ENCODE data around the gene ATP6V1E1. TPM values are rescaled to one million over a fixed set of nuclear protein-coding genes. Genes with fewer than 3 reads are reported as not detected.

ATP6V1E1 gene
- total RNA-seq, 3 donors from 2014 or later, result 111 to 163 (median 117) TPM

GRCh38 chr22:17627961-17628405 is 566 bp downstream of the ATP6V1E1 start:
- no peak for TF ChIP-seq POLR2A (IDR thresholded peaks at IDR 0.05)
- TF ChIP-seq CTCF (IDR thresholded peaks at IDR 0.05), result no peak
- TF ChIP-seq POLR2AphosphoS5 (IDR thresholded peaks at IDR 0.05), result no peak
- DNase-seq (ENCODE audit: low spot score in 2 of 2), result peak in 1 of 2 donors; percentile 20
- Histone ChIP-seq H3K4me1 (peaks cover 0 to 12% of the 10 kb centered on the region in 2 donors), H3K9me3 (no peaks in the 10 kb centered on the region), H3K27me3 (no peaks in the 10 kb centered on the region), H3K36me3 (no peaks in the 10 kb centered on the region), H3K27ac (peak overlapping the region; percentile 92 to 95), H3K4me3 (peak overlapping the region; percentile 88 to 100 (median 95))
- intact Hi-C loops (cut with DNase I; ENCODE audit: low total_unique reads), result no loop called here

- H3K27ac ChIP-seq, result no peak overlapping the region
- no peaks in the 10 kb centered on the region for H3K4me1 ChIP-seq
- H3K9me3 ChIP-seq, result no peaks in the 10 kb centered on the region
- no peak overlapping the region for H3K4me3 ChIP-seq
- no peak for DNase-seq (ENCODE audit: low spot score in 2 of 2)
- TF ChIP-seq CTCF (IDR thresholded peaks at IDR 0.05) (no peak), POLR2AphosphoS5 (IDR thresholded peaks at IDR 0.05) (no peak), POLR2A (IDR thresholded peaks at IDR 0.05) (no peak)
- H3K36me3 ChIP-seq, result peaks cover 7% of the 10 kb centered on the region
- intact Hi-C loops (cut with DNase I; ENCODE audit: low total_unique reads), result no loop called here
- H3K27me3 ChIP-seq, result no peaks in the 10 kb centered on the region
Measured at GRCh38 chr22:17613280-17613679, 15.3 kb downstream of the ATP6V1E1 start.

GRCh38 chr22:17612057-17612456 is 16.5 kb downstream of the ATP6V1E1 start:
- DNase-seq (ENCODE audit: low spot score in 2 of 2), result no peak
- Histone ChIP-seq H3K27me3 (no peaks in the 10 kb centered on the region), H3K4me3 (no peak overlapping the region), H3K36me3 (peaks cover 7% of the 10 kb centered on the region), H3K9me3 (no peaks in the 10 kb centered on the region), H3K27ac (no peak overlapping the region), H3K4me1 (no peaks in the 10 kb centered on the region)
- intact Hi-C loops (cut with DNase I; ENCODE audit: low total_unique reads), result no loop called here
- no peak for TF ChIP-seq CTCF (IDR thresholded peaks at IDR 0.05)
- TF ChIP-seq POLR2A (IDR thresholded peaks at IDR 0.05), result no peak
- TF ChIP-seq POLR2AphosphoS5 (IDR thresholded peaks at IDR 0.05), result no peak

GRCh38 chr22:17607891-17608521 is 20.5 kb downstream of the ATP6V1E1 start:
- no peak overlapping the region for H3K4me3 ChIP-seq
- TF ChIP-seq POLR2AphosphoS5 (IDR thresholded peaks at IDR 0.05) (no peak), POLR2A (IDR thresholded peaks at IDR 0.05) (no peak), CTCF (IDR thresholded peaks at IDR 0.05) (no peak)
- intact Hi-C loops (cut with DNase I; ENCODE audit: low total_unique reads), result no loop called here

GRCh38 chr22:17606496-17606895 is 22.1 kb downstream of the ATP6V1E1 start:
- Histone ChIP-seq H3K36me3 (no peaks in the 10 kb centered on the region), H3K4me1 (no peaks in the 10 kb centered on the region), H3K27ac (no peak overlapping the region), H3K4me3 (no peak overlapping the region), H3K27me3 (no peaks in the 10 kb centered on the region), H3K9me3 (no peaks in the 10 kb centered on the region)
- DNase-seq (ENCODE audit: low spot score in 2 of 2), result no peak
- intact Hi-C loops (cut with DNase I; ENCODE audit: low total_unique reads), result no loop called here
- TF ChIP-seq POLR2AphosphoS5 (IDR thresholded peaks at IDR 0.05) (no peak), CTCF (IDR thresholded peaks at IDR 0.05) (no peak), POLR2A (IDR thresholded peaks at IDR 0.05) (no peak)

More at GRCh38 chr22:17607891-17608521, 20.5 kb downstream of the ATP6V1E1 start:
- peaks cover 7% of the 10 kb centered on the region for H3K36me3 ChIP-seq
- no peak overlapping the region for H3K27ac ChIP-seq
- no peaks in the 10 kb centered on the region for H3K9me3 ChIP-seq
- no peak for DNase-seq (ENCODE audit: low spot score in 2 of 2)
- H3K27me3 ChIP-seq, result no peaks in the 10 kb centered on the region
- no peaks in the 10 kb centered on the region for H3K4me1 ChIP-seq

Measured in breast epithelium (tissue), 4 donors.